22Rv1 (cell line): ENCODE measurements around the gene COL25A1.

Experiments used
- ZFX ChIP-seq: fragments of 450-650 bp; IDR thresholded peaks from 2 replicates; pipeline ENCODE4 v1.6.1; 2017; ENCODE audit warnings: antibody characterized with exemption, borderline replicate concordance
- TF ChIP-seq, protein P1 (sequence below): fragments of 450-650 bp; IDR thresholded peaks from 2 replicates; pipeline ENCODE4 v1.5.1; 2017; ENCODE audit warnings: mild to moderate bottlenecking

DNA sequence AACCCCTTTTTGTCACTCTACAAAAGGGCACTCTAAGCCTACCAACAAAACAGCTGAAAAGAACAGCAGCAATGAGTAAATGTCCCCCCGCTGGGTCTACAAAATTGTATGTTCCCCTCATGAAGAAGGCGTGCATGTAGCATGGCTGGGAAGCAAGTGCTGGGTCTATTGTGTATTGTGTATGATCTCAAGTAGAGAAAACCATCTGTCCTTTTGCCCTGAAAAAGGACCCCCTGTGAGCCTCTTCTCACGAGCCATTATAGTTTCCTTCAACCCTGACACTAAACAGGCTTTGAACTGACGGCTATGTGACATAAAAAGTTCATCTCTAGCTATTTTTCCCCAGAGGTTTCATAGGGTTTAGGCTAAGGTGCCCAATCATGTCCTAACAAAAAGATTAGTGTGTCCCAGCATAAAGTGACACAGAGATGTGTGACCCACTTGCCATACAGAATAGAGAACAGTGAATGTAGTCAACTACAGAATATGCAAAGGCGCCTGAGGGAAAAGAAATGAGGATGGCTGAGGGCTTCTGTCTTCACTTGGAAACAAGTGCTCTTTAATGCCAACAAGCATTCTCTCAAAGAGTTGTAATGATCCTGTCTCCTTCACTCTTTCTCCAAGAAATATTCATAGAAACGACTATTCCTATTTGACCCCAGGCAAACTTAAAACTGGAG lies 27.3 kb downstream of the COL25A1 start:
- TF ChIP-seq, protein P1, sequence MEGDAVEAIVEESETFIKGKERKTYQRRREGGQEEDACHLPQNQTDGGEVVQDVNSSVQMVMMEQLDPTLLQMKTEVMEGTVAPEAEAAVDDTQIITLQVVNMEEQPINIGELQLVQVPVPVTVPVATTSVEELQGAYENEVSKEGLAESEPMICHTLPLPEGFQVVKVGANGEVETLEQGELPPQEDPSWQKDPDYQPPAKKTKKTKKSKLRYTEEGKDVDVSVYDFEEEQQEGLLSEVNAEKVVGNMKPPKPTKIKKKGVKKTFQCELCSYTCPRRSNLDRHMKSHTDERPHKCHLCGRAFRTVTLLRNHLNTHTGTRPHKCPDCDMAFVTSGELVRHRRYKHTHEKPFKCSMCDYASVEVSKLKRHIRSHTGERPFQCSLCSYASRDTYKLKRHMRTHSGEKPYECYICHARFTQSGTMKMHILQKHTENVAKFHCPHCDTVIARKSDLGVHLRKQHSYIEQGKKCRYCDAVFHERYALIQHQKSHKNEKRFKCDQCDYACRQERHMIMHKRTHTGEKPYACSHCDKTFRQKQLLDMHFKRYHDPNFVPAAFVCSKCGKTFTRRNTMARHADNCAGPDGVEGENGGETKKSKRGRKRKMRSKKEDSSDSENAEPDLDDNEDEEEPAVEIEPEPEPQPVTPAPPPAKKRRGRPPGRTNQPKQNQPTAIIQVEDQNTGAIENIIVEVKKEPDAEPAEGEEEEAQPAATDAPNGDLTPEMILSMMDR = no peak
- no peak for TF ChIP-seq ZFX
